Measurements from ENCODE around the gene ZCCHC3. TPM values are rescaled to one million over a fixed set of nuclear protein-coding genes. Genes with fewer than 3 reads are reported as not detected.

ZCCHC3 gene
- total and polyA plus RNA-seq, 4 donors, result 7.7 to 13.7 (median 11.1) TPM

- Histone ChIP-seq H3K27ac (ENCODE audit: low read depth in 1 of 2, low read length in 2 of 2) (no peak overlapping the region), H3K36me3 (ENCODE audit: control insufficient read depth in 1 of 2, insufficient read depth in 2 of 2, low read length in 1 of 2) (no peaks in the 10 kb centered on the region), H3K9me3 (ENCODE audit: control insufficient read depth, low read length) (no peaks in the 10 kb centered on the region), H3K4me3 (ENCODE audit: low read length in 2 of 2) (no peak overlapping the region), H3K27me3 (ENCODE audit: control insufficient read depth in 1 of 2, insufficient read depth in 2 of 2, low read length in 1 of 2) (no peaks in the 10 kb centered on the region), H3K4me1 (ENCODE audit: control insufficient read depth in 1 of 2, insufficient read depth in 2 of 2, low read length in 2 of 2) (no peaks in the 10 kb centered on the region)
- intact Hi-C loops (cut with DNase I), result loop anchor here in 1 of 2 donors (10.0 kb wide), 1 partner anchor 71 kb away; no protein-coding TSS in a partner anchor
- WGBS, 2 donors, result 78 to 84% methylated on average over 13 of the region's 13 CpGs
- ATAC-seq (ENCODE audit: low FRiP score), result no peak
- no peak for DNase-seq
These were observed 33.7 kb upstream of the ZCCHC3 start for GRCh38 chr20:263701-264100.

GRCh38 chr20:266596-267562 lies 30.5 kb upstream of the ZCCHC3 start:
- peak overlapping the region; percentile 5 to 28 for H3K4me3 ChIP-seq (ENCODE audit: low read length in 2 of 2)
- H3K27me3 ChIP-seq (ENCODE audit: control insufficient read depth in 1 of 2, insufficient read depth in 2 of 2, low read length in 1 of 2), result no peaks in the 10 kb centered on the region
- no peak overlapping the region for H3K27ac ChIP-seq (ENCODE audit: low read depth in 1 of 2, low read length in 2 of 2)
- no peaks in the 10 kb centered on the region for H3K9me3 ChIP-seq (ENCODE audit: control insufficient read depth, low read length)
- H3K36me3 ChIP-seq (ENCODE audit: control insufficient read depth in 1 of 2, insufficient read depth in 2 of 2, low read length in 1 of 2), result no peaks in the 10 kb centered on the region
- ATAC-seq (ENCODE audit: low FRiP score), result peak; percentile 95
- H3K4me1 ChIP-seq (ENCODE audit: control insufficient read depth in 1 of 2, insufficient read depth in 2 of 2, low read length in 2 of 2), result no peaks in the 10 kb centered on the region
- DNase-seq, result peak; percentile 89 to 96
- intact Hi-C loops (cut with DNase I), result loop anchor here in 1 of 2 donors (2.0 to 10.0 kb wide), 2 partner anchors 58 to 68 kb away; no protein-coding TSS in a partner anchor
- WGBS, 2 donors, result 5 to 6% methylated on average over 42 to 43 of the region's 43 CpGs

GRCh38 chr20:270517-270916 lies 26.9 kb upstream of the ZCCHC3 start:
- no peak overlapping the region for H3K27ac ChIP-seq (ENCODE audit: low read depth in 1 of 2, low read length in 2 of 2)
- H3K27me3 ChIP-seq (ENCODE audit: control insufficient read depth in 1 of 2, insufficient read depth in 2 of 2, low read length in 1 of 2), result no peaks in the 10 kb centered on the region
- H3K4me1 ChIP-seq (ENCODE audit: control insufficient read depth in 1 of 2, insufficient read depth in 2 of 2, low read length in 2 of 2), result no peaks in the 10 kb centered on the region
- DNase-seq, result no peak
- no peak overlapping the region for H3K4me3 ChIP-seq (ENCODE audit: low read length in 2 of 2)
- WGBS, 2 donors, result 89 to 90% methylated on average over 5 of the region's 5 CpGs
- H3K36me3 ChIP-seq (ENCODE audit: control insufficient read depth in 1 of 2, insufficient read depth in 2 of 2, low read length in 1 of 2), result no peaks in the 10 kb centered on the region
- no peaks in the 10 kb centered on the region for H3K9me3 ChIP-seq (ENCODE audit: control insufficient read depth, low read length)
- ATAC-seq (ENCODE audit: low FRiP score), result no peak
- intact Hi-C loops (cut with DNase I), result no loop called here

GRCh38 chr20:271069-271468 lies 26.3 kb upstream of the ZCCHC3 start:
- no peak overlapping the region for H3K4me3 ChIP-seq (ENCODE audit: low read length in 2 of 2)
- H3K4me1 ChIP-seq (ENCODE audit: control insufficient read depth in 1 of 2, insufficient read depth in 2 of 2, low read length in 2 of 2), result no peaks in the 10 kb centered on the region
- H3K36me3 ChIP-seq (ENCODE audit: control insufficient read depth in 1 of 2, insufficient read depth in 2 of 2, low read length in 1 of 2), result no peaks in the 10 kb centered on the region
- H3K9me3 ChIP-seq (ENCODE audit: control insufficient read depth, low read length), result no peaks in the 10 kb centered on the region
- ATAC-seq (ENCODE audit: low FRiP score) (no peak), DNase-seq (no peak)
- H3K27ac ChIP-seq (ENCODE audit: low read depth in 1 of 2, low read length in 2 of 2), result no peak overlapping the region
- intact Hi-C loops (cut with DNase I), result no loop called here
- no peaks in the 10 kb centered on the region for H3K27me3 ChIP-seq (ENCODE audit: control insufficient read depth in 1 of 2, insufficient read depth in 2 of 2, low read length in 1 of 2)
- WGBS, 2 donors, result 92 to 95% methylated on average over 4 of the region's 4 CpGs

- Histone ChIP-seq H3K36me3 (ENCODE audit: control insufficient read depth in 1 of 2, insufficient read depth in 2 of 2, low read length in 1 of 2) (no peaks in the 10 kb centered on the region), H3K9me3 (ENCODE audit: control insufficient read depth, low read length) (no peaks in the 10 kb centered on the region), H3K4me1 (ENCODE audit: control insufficient read depth in 1 of 2, insufficient read depth in 2 of 2, low read length in 2 of 2) (no peaks in the 10 kb centered on the region), H3K27me3 (ENCODE audit: control insufficient read depth in 1 of 2, insufficient read depth in 2 of 2, low read length in 1 of 2) (no peaks in the 10 kb centered on the region), H3K4me3 (ENCODE audit: low read length in 2 of 2) (no peak overlapping the region), H3K27ac (ENCODE audit: low read depth in 1 of 2, low read length in 2 of 2) (no peak overlapping the region)
- intact Hi-C loops (cut with DNase I), result no loop called here
- no peak for DNase-seq
- ATAC-seq (ENCODE audit: low FRiP score), result no peak
These were observed 25.8 kb upstream of the ZCCHC3 start for GRCh38 chr20:271528-271927.

GRCh38 chr20:272718-273117 lies 24.7 kb upstream of the ZCCHC3 start:
- Histone ChIP-seq H3K27ac (ENCODE audit: low read depth in 1 of 2, low read length in 2 of 2) (no peak overlapping the region), H3K4me1 (ENCODE audit: control insufficient read depth in 1 of 2, insufficient read depth in 2 of 2, low read length in 2 of 2) (no peaks in the 10 kb centered on the region), H3K4me3 (ENCODE audit: low read length in 2 of 2) (no peak overlapping the region), H3K9me3 (ENCODE audit: control insufficient read depth, low read length) (no peaks in the 10 kb centered on the region), H3K36me3 (ENCODE audit: control insufficient read depth in 1 of 2, insufficient read depth in 2 of 2, low read length in 1 of 2) (peaks cover 0 to 3% of the 10 kb centered on the region in 2 donors), H3K27me3 (ENCODE audit: control insufficient read depth in 1 of 2, insufficient read depth in 2 of 2, low read length in 1 of 2) (no peaks in the 10 kb centered on the region)
- ATAC-seq (ENCODE audit: low FRiP score) (no peak), DNase-seq (no peak)
- intact Hi-C loops (cut with DNase I), result no loop called here

- no peak overlapping the region for H3K4me3 ChIP-seq (ENCODE audit: low read length in 2 of 2)
- intact Hi-C loops (cut with DNase I), result no loop called here
- no peaks in the 10 kb centered on the region for H3K27me3 ChIP-seq (ENCODE audit: control insufficient read depth in 1 of 2, insufficient read depth in 2 of 2, low read length in 1 of 2)
- no peaks in the 10 kb centered on the region for H3K4me1 ChIP-seq (ENCODE audit: control insufficient read depth in 1 of 2, insufficient read depth in 2 of 2, low read length in 2 of 2)
- no peak for ATAC-seq (ENCODE audit: low FRiP score)
- H3K27ac ChIP-seq (ENCODE audit: low read depth in 1 of 2, low read length in 2 of 2), result no peak overlapping the region
- no peaks in the 10 kb centered on the region for H3K9me3 ChIP-seq (ENCODE audit: control insufficient read depth, low read length)
- WGBS, 2 donors, result 54 to 75% methylated on average over 3 of the region's 3 CpGs
- no peak for DNase-seq
- H3K36me3 ChIP-seq (ENCODE audit: control insufficient read depth in 1 of 2, insufficient read depth in 2 of 2, low read length in 1 of 2), result peaks cover 0 to 3% of the 10 kb centered on the region in 2 donors
These were observed 23.5 kb upstream of the ZCCHC3 start for GRCh38 chr20:273884-274283.

GRCh38 chr20:275791-276190 lies 21.6 kb upstream of the ZCCHC3 start:
- Histone ChIP-seq H3K36me3 (ENCODE audit: control insufficient read depth in 1 of 2, insufficient read depth in 2 of 2, low read length in 1 of 2) (peaks cover 0 to 3% of the 10 kb centered on the region in 2 donors), H3K4me3 (ENCODE audit: low read length in 2 of 2) (no peak overlapping the region), H3K27ac (ENCODE audit: low read depth in 1 of 2, low read length in 2 of 2) (no peak overlapping the region), H3K27me3 (ENCODE audit: control insufficient read depth in 1 of 2, insufficient read depth in 2 of 2, low read length in 1 of 2) (no peaks in the 10 kb centered on the region), H3K4me1 (ENCODE audit: control insufficient read depth in 1 of 2, insufficient read depth in 2 of 2, low read length in 2 of 2) (no peaks in the 10 kb centered on the region), H3K9me3 (ENCODE audit: control insufficient read depth, low read length) (no peaks in the 10 kb centered on the region)
- ATAC-seq (ENCODE audit: low FRiP score), result no peak
- intact Hi-C loops (cut with DNase I), result no loop called here
- 79 to 85% methylated on average over 7 of the region's 7 CpGs for WGBS, 2 donors
- DNase-seq, result no peak

Measured in aorta (tissue), 5 donors.